ENCODE measurements around the gene IGFBP3.

GRCh38 chr7:45955286-45955685 is 34.2 kb upstream of the IGFBP3 start:
- TF ChIP-seq CTCF (conservative IDR thresholded peaks at IDR 0.05) (no peak), EZH2 (IDR thresholded peaks at IDR 0.05; ENCODE audit: low read depth) (no peak)
